NCI-H460 (cell line): Measurements from ENCODE around the gene ARL5C. TPM values are rescaled to one million over a fixed set of nuclear protein-coding genes. Genes with fewer than 3 reads are reported as not detected.
"Not testable (repeated sequence)": the region's sequence is repeated elsewhere in the genome, so short reads cannot be mapped to it uniquely, and the experiment has no call there.

Experiments used
- DNase-seq: peaks from one replicate; pipeline ENCODE4 v3.0.0-alpha.2; 2016; ENCODE audit warnings: low read depth; ENCODE audit errors: extremely low read depth
- total RNA-seq: library from RNA; depleted of rRNA; stranded (reverse); fragments of >200 nt; shearing (Covaris generic); gene quantifications from 2 replicates; pipeline ENCODE4 v1.2.3, GENCODE V29; 2014

ARL5C gene
- total RNA-seq, 1 experiment from 2014 or later: not detected

DNA sequence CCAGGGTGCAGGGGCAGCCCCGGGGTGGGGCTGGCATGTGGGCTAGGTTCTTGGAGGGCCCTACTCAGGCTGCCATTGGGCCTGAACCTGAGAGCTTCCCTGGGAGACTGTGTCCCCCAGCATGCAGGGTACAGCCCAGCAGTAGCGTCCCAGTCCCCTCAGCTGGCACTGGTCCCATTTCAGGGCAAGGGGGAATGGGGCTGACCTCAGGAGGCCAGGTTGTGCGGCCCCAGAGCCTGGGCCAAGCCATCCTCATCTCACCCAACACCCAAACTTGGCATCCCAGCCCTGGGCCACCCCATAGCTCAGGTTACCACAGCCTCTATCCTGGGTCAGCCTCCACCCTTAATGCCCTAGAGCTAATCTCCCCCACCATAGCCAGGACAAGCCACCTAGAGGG is 20.8 kb downstream of the ARL5C start:
- no peak for DNase-seq

DNA sequence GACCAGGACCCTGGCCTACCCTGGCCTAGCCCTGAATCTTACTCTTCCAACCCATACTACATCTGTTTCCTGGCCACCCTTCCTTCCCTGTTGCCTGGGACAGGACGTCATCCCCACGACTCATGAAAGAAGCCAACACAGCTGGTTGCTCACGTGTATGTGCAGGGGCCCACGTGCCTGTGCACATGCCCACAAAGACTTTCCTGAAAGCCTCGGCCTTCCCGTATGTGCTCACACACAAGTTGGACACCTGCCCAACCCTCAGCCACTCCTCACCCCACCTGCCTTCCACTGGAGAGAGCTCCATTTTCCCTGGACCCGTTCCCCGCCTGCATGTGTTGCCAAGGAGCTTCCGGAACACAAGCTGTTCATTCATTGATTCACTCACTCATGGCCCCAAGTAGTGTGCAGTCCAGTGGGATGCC is 21.5 kb downstream of the ARL5C start:
- no peak for DNase-seq

DNA sequence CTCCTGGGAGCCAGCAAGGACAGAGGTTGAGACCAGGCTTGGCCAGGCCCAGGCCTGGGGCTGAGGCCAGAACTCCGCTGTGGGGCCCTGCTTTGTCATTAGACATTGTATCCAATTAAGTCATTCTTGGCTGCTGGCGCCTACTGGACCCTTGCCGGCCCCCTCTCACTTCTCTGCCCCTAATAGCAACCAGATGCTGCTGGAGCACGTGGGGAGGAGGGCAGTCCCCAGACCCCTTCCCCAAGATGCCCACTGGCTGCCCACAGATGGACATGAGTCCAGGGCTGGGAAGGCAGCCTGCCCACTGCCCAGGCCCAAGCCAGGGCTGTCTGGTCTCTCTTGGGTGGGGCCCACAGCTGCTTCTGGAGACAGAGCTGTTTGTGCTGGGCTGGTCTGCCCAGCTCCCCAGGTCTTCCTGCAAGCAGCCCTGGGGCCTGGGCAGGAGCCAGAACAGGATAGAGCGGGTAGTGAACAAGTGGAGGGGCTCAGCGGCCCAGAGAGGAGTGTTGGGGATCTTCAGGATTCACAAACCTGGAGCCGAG is 22.3 kb downstream of the ARL5C start:
- no peak for DNase-seq

DNA sequence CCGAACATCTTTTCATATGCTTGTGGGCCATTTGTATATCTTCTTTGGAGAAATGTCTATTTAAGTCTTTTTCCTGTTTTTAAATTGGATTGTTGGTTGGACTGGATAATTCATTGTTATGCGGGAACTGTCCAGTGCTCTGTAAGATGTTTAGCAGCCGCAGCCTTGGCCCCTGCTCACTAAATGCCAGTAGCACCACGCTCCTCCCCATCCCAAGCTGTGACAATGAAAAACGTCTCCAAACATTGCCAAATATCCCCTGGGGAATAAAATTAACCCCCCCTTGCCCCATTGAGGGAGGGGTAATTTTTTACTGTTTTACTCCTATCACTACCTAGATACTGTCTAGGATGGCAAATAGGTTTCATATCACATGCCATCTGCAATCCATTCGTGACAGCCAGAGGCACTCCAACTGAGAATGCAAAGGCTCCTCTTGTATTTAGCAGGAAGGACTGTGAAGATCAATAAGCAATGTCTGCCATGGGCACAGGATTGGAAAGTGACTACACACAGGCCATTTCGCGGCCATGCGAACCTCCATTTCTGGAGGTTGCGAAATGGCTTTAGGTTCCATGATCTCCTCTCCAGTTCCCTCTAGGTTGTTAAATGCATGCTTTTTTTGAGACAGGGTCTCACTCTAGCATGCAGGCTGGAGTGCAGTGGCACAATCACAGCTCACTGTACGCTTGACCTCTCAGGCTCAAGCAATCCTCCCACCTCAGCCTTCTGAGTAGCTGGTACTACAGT is 23.9 kb downstream of the ARL5C start:
- DNase-seq: no peak

DNA sequence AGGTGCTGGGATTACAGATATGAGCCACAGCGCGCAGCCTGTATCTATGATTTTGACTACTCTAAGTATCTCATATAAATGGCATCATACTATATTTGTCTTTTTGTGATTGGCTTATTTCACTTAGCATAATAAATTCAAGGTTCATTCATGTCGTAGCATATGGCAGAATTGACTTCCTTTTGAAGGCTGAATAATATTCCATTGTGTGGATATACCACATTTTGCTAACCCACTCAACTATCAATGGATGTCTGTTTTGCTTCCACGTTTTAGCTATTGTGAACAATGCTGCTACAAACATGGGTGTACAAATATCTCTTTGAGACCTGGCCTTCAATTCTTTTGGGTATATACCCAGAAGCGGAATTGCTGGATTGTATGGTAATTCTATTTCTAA is 24.7 kb downstream of the ARL5C start:
- no peak for DNase-seq

DNA sequence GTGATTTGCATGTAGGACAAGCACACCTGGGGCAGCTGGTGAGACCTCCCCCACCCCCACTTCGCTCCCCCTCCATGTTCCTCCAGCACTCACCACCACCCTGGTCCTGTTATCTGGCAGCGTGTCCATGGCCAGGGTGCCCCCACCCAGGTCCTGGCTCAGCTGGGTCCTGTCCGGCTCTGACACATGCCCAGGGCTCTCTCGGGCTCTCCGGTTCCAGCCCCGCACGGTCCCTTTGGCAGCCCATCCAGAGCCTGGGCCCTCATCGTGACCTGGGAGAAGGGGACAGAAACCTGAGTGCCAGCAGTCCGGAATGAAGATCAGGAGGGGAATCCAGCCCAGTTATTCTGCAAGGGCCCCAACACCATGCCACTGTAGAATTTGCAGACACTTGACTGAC is 26.4 kb downstream of the ARL5C start:
- no peak for DNase-seq

DNA sequence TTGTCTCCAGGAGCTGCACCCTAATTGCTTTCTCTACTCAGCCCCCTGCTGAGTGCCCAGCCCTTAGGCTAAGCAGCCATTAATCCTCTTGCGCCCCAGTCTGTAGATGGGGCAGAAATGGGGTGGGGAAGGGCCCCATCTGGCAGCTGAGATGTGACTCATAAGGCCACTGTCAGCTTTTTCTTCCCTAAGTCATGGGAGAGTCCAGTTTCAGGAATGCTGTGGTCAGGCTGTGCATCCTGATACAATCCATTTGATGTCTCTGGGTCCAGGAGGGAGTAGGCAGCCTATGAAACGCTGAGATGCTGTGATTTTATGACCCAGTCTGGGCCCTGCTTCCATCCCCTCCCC is 26.8 kb downstream of the ARL5C start:
- DNase-seq: no peak

DNA sequence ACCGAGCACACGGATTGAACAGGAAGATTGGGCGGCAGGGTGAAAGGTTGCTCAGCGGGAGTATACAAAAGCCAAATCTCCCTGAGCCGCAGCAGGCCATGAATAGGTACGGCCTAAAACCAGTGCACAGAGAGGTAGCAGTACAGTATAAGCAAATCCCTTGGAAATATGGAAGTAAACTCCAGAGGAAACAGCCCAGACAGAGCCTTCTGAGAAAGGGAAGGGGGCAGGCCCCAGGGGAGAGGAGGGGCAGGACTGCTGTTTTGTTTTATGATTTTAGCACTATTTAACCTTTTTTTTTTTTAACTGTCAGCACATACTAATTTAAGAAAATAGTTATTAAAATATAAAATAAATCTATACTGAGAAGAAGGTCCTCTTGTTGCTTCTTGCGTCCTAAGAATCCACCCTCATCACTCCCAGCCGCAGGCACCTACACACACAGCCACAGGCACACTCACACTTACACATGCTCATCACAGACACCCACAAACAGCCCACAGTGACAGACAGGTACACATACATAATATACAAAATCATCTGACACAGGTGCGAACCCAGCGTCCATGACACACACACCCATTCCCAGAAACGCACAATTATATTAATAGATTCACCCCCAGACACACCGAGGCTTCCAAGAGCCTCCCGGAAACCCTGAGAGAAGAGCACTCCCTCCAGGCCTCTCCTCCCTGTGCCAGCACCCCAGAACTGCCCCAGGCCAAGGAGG is 27.4 kb downstream of the ARL5C start:
- no peak for DNase-seq

DNA sequence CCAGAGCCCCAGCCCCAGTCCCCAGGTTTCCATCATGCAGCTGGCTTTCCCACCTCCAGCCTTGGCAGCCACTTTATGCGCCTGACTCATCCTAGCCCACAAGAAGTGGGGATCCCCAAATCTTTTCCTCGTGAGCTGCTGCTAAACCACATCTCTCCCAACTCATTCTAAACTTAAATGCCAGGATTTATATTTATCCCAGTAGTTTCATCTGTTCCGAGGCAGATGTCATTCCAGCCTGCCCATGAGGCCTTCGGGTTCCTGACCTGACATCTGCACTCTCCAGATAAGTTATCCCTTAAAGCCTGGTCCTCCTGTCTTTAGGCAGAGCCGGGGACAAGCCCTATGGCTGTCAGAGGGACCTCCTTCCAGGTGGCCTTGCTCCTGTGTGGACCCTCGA is 31.1 kb downstream of the ARL5C start:
- no peak for DNase-seq

DNA sequence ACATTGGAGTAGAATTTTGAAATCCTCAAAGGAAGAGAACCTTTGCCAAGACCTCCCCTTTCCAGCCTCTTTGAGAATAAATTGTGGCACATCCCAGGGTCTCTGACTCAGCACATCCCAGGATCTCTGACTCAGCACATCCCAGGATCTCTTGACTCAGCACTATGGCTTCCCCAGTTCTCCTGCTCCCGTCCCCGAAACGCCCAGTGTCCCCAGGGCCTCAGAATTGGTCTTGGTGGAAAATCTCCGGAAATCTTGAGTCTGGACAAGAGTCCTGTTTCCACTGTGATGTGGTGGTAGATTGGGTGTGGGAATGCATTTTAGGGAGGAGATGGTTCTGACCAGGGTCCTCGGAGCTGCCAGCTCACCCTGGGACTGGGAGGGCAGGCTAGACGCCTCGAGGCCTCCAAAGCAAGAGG is 33.8 kb downstream of the ARL5C start:
- DNase-seq: peak; percentile 16

DNA sequence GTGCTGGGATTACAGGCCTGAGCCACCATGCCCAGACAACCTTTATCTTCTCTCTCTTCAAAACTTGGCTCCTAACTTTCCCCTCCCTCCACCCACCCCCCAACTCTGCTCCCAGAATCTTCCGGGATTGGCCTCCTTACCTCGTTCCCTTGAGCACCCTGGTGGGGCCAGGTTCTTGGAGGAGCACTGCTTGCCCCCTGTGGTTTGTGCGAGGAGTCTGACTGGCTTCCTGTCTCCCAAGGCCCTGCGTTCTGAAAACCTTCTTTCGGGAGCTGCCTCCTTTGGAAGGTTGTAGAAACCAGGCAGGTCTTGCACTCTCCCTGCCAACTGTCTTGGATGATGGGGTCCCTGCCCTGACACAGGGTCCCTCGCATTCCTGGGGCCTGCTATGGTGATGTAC is 34.3 kb downstream of the ARL5C start:
- no peak for DNase-seq

DNA sequence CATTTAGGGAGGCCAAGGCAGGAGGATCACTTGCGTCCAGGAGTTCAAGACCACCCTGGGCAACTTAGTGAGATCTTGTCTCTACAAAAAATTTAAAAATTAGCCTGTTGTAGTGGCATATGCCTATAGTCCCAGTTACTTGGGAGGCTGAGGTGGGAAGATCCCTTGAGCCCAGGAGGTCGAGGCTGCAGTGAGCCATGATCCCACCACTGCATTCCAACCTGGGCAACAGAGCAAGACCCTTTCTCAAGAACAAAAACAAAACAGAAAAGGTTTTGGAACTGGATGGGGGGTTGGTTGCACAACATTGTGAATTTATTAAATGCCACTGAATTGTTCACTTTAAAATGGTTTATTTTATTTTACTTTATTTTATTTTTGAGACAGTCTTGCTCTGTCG is 35.8 kb downstream of the ARL5C start:
- DNase-seq: no peak

DNA sequence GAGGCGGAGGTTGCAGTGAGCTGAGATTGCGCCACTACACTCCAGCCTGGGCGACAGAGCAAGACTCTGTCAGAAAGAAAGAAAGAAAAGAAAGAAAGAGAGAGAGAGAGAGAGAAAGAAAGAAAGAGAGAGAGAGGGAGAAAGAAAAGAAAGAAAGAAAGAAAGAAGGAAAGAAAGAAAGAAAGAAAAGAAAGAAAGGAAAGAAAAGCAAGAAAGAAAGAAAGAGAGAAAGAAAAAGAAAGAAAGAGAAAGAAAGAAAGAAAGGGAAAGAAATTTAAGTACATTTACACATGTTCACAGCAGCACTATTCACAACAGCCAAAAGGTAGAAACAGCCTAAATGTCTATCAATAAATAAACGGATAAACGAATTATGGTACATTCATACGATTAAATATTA is 36.4 kb downstream of the ARL5C start:
- DNase-seq: not testable (repeated sequence)

DNA sequence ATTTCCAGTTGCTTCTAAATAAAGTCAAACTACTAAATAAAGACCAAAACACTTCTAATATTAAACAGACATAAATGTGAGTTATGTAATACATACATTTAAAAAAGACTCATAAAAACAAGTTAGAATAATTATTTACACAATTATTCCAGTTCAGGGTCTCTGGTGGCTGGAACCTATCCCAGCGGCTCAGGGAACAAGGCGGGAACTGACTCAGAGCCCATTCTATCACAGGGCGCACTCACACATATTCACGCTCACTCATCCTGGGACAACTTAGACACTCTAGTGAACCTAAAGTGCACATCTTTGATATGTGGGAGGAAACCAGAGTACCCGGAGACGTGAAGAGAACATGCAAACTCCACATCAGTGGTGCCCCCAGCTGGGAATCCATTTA is 39.5 kb downstream of the ARL5C start:
- no peak for DNase-seq

DNA sequence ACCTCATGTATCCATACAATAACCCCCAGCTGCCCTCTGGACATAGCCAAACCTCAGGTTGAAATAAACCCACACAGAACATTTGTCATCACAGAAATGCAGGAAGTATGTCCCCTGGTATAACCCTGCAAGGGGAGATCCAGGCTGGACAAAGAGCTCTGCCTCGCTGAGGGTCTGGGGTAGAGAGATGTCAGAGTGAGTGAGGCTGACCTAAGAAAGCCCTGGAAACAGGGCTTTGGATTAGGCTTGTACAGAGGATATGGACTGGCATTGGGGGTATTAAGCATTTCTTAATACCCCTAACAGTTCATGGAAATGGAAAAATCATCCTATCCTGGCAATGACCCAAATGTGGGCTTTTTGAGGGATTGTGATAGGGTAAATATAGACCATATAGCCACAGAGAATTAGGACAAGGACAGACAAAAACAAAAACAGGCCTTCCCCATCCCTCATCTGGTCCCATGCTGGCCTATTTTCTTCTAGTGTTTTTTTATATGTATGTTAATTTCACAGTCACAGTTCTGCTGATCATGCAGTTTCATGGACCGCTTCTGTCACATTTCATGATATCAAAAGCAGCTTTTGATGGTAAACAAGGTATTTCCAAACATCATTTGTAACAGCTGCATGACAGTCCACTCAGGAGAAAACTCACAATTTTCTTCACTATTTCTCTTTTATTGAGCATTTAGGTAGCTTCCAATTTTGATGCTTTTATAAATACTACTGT is 40.7 kb downstream of the ARL5C start:
- DNase-seq: no peak

DNA sequence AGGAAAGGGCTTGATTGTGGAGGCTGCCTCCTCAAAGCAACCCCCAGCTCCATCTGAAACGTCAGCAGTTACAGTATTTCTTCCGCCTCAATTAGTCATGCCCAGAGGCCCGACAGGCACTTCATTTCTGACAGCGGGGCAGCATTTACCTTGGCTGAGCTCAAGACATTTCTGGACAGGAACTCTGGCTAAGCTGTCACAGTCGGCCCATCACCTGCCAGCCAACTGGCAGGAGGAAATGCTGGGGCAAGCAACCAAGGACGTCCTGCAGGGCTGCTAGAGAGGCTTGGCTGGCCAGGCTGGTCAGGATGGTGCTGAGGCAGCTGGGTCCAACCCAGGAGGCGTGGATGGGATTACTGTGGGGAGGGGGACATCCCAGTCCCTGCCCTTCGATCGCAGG is 42.3 kb downstream of the ARL5C start:
- no peak for DNase-seq

DNA sequence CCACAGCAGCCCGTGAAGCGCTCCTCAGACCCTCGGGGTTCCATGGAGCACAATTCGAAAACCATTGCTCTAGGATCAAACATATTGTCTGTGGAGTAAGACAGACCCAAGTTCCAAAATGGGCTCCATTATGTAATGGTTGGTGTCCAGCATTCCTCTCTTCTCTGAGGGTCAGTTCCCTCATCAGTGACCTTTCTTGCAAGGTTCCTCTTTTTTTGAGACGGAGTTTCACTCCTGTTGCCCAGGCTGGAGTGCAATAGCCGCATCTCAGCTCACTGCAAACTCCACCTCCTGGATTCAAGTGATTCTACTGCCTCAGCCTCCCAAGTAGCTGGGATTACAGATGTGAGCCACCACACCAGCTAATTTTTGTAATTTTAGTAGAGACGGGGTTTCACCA is 43.0 kb downstream of the ARL5C start:
- DNase-seq: no peak

DNA sequence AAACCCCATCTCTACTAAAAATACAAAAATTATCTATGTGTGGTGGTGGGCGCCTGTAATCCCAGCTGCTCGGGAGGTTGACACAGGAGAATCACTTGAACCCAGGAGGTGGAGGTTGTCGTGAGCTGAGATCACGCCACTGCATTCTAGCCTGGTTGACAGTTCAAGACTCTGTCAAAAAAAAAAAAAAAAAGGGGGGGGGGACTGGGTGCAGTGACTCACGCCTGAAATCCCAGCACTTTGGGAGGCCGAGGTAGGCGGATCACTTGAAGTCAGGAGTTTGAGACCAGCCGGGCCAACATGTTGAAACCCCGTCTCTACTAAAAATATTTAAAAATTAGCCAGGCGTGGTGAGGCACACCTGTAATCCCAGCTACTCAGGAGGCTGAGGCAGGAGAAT is 44.0 kb downstream of the ARL5C start:
- not testable (repeated sequence) for DNase-seq

DNA sequence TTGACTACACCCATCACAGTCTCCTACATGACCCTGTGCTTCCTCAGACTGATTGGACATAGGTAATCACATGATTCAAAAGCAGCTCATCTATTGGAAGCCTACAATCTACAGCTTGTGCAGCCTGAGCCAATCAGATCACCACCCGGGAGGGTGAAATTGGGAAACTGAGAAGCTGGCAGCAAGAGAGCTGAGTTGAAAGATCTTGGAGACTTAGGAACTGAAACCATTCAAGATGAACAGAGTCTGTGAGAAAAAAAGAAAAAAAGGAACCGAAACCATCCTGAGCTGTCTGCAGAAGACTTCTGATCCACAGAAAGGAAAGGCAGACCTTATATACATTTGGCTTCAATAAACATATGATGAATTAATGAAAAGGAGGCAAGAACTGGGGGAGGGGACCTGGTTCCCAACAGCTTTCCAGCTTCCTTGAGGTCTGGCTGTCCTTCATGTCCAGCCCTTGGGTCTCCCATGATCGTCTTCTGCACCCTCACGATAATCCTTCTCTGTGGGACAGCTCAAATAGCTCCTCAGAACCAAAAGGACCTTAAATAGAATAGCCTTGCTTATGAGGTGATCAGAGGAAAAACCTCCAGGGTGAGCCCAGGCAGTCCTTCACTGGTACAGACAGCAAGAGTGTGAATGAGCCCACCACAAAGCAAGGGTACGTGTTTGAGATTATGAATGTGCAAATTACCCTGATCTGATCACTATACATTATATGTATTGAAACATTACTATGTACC is 47.1 kb downstream of the ARL5C start:
- DNase-seq: no peak

DNA sequence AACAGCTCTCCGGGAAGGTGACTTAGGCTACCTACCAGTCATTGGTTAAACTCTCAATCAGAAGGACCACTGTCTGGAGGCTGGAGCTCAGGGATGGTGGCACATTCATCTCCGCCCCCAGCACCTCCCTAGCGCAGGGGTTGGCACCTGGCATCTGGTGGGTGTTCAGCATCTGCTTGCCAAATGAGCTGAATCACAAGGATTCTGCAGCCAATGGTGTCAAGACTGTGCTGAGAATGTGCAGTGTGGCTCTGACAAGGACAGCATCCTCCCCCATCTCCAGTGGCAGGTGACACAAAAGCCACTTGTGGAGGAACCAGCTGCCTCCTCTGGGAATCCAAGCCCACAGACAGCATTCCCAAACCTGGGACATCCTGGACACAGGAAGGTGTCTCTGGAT is 49.7 kb downstream of the ARL5C start:
- DNase-seq: no peak

DNA sequence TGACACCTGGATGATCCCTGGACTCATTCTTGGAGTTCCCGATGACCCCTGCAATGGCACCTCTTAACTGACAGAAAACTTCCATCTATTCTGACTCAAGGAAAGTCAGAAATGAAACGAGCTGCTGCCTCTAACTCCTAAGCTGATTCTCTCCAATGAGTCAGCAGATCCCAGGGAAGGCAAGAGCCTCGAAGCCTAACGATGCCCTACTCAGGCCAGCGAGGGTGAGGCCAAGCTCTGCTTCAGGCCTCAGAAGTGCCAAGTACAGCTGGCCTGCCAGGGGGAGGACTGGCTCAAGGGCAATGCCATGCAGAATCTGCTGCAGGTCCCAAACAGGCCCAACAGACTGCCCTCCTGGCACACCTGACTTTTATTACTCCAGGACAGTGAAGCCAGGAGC is 50.8 kb downstream of the ARL5C start:
- no peak for DNase-seq
